Right atrium auricular region (tissue), 2 donors: ENCODE measurements around the gene THBS4. TPM values are rescaled to one million over a fixed set of nuclear protein-coding genes. Genes with fewer than 3 reads are reported as not detected.

Experiments
- DNase-seq: peaks from one replicate; pipeline ENCODE4 v3.0.0-alpha.2; 2019; ENCODE audit warnings: low spot score
- H3K27ac ChIP-seq, 2 donors: fragments of 200-600 bp; sonication (generic); 1 replicate in 1 of 2; 2 replicates in 1 of 2; pipeline ENCODE4 v1.5.1; 2016 to 2019
- H3K27me3 ChIP-seq, 2 donors: fragments of 200-600 bp; sonication (generic); one replicate each; pipeline versions ENCODE4 v1.5.1 to v1.6.0; 2017 to 2019
- H3K36me3 ChIP-seq: fragments of 200-600 bp; sonication (generic); one replicate; pipeline ENCODE4 v1.5.1; 2016
- H3K4me1 ChIP-seq, 2 donors: fragments of 200-600 bp; sonication (generic); one replicate each; pipeline versions ENCODE4 v1.5.1 to v1.6.0; 2017 to 2019
- H3K4me3 ChIP-seq, 2 donors: fragments of 200-600 bp; sonication (generic); 1 replicate in 1 of 2; 2 replicates in 1 of 2; pipeline ENCODE4 v1.5.1; 2017 to 2019; ENCODE audit warnings: mild to moderate bottlenecking in 1 of 2, moderate library complexity in 1 of 2
- H3K9me3 ChIP-seq, 2 donors: fragments of 200-600 bp; sonication (generic); one replicate each; pipeline ENCODE4 v1.5.1; 2019
- CTCF ChIP-seq, 2 donors: fragments of 200-600 bp; sonication (generic); IDR thresholded peaks; one replicate each; pipeline ENCODE4 v1.5.1; 2019; ENCODE audit warnings: antibody characterized with exemption in 2 of 2
- total RNA-seq, 2 donors: library from RNA; depleted of rRNA; stranded (reverse); fragments of >200 nt; gene quantifications; one replicate each; pipeline ENCODE4 v1.1.0, GENCODE V29; 2016

THBS4 gene
- total RNA-seq, 2 donors from 2014 or later = 8.5 to 91.5 TPM

- H3K9me3 ChIP-seq = no peaks in the 10 kb centered on the region
- TF ChIP-seq CTCF (IDR thresholded peaks at IDR 0.05) = no peak
- H3K27me3 ChIP-seq = no peaks in the 10 kb centered on the region
These were observed 8.3 kb upstream of the THBS4 start for GRCh38 chr5:80026841-80027240.

GRCh38 chr5:80031109-80031508, 4.0 kb upstream of the THBS4 start:
- Histone ChIP-seq H3K4me3 (no peak overlapping the region), H3K9me3 (no peaks in the 10 kb centered on the region), H3K36me3 (no peaks in the 10 kb centered on the region), H3K4me1 (no peaks in the 10 kb centered on the region), H3K27me3 (peaks cover 0 to 9% of the 10 kb centered on the region in 2 donors), H3K27ac (no peak overlapping the region)
- DNase-seq = no peak
- no peak for TF ChIP-seq CTCF (IDR thresholded peaks at IDR 0.05)

More at GRCh38 chr5:80026841-80027240, 8.3 kb upstream of the THBS4 start:
- no peaks in the 10 kb centered on the region for H3K36me3 ChIP-seq
- H3K4me3 ChIP-seq = no peak overlapping the region
- H3K27ac ChIP-seq = no peak overlapping the region
- DNase-seq = no peak
- H3K4me1 ChIP-seq = no peaks in the 10 kb centered on the region

- no peak overlapping the region for H3K27ac ChIP-seq
- no peak for DNase-seq
- no peaks in the 10 kb centered on the region for H3K36me3 ChIP-seq
- no peaks in the 10 kb centered on the region for H3K4me1 ChIP-seq
- no peak for TF ChIP-seq CTCF (IDR thresholded peaks at IDR 0.05)
- peaks cover 0 to 9% of the 10 kb centered on the region in 2 donors for H3K27me3 ChIP-seq
- H3K4me3 ChIP-seq = no peak overlapping the region
- H3K9me3 ChIP-seq = no peaks in the 10 kb centered on the region
These were observed 1.6 kb upstream of the THBS4 start for GRCh38 chr5:80033513-80033912.

GRCh38 chr5:80034559-80034958, 589 bp upstream of the THBS4 start:
- no peaks in the 10 kb centered on the region for H3K36me3 ChIP-seq
- no peak overlapping the region for H3K27ac ChIP-seq
- no peaks in the 10 kb centered on the region for H3K9me3 ChIP-seq
- peak overlapping the region in 1 of 2 donors; percentile 50 for H3K4me3 ChIP-seq
- H3K4me1 ChIP-seq = no peaks in the 10 kb centered on the region
- H3K27me3 ChIP-seq = peaks cover 0 to 9% of the 10 kb centered on the region in 2 donors
- DNase-seq = no peak
- no peak for TF ChIP-seq CTCF (IDR thresholded peaks at IDR 0.05)

- no peak for DNase-seq
- TF ChIP-seq CTCF (IDR thresholded peaks at IDR 0.05) = no peak
- H3K9me3 ChIP-seq = no peaks in the 10 kb centered on the region
- peak overlapping the region in 1 of 2 donors; percentile 50 for H3K4me3 ChIP-seq
- no peaks in the 10 kb centered on the region for H3K36me3 ChIP-seq
- no peak overlapping the region for H3K27ac ChIP-seq
- peaks cover 0 to 9% of the 10 kb centered on the region in 2 donors for H3K27me3 ChIP-seq
- H3K4me1 ChIP-seq = no peaks in the 10 kb centered on the region
These were observed 691 bp downstream of the THBS4 start for GRCh38 chr5:80035839-80036238.

GRCh38 chr5:80036615-80037014, 1.5 kb downstream of the THBS4 start:
- DNase-seq = no peak
- H3K27me3 ChIP-seq = peaks cover 0 to 9% of the 10 kb centered on the region in 2 donors
- no peak overlapping the region for H3K27ac ChIP-seq
- no peaks in the 10 kb centered on the region for H3K9me3 ChIP-seq
- no peaks in the 10 kb centered on the region for H3K36me3 ChIP-seq
- no peaks in the 10 kb centered on the region for H3K4me1 ChIP-seq
- no peak overlapping the region for H3K4me3 ChIP-seq
- TF ChIP-seq CTCF (IDR thresholded peaks at IDR 0.05) = no peak
